ENCODE measurements around the gene ATXN7.

- TF ChIP-seq CTCF (conservative IDR thresholded peaks at IDR 0.05 in 1 of 2, IDR thresholded peaks at IDR 0.05 in 1 of 2; ENCODE audit: low read depth in 1 of 2, low read length in 2 of 2) (no peak), EZH2 (IDR thresholded peaks at IDR 0.05; ENCODE audit: low read length, missing control alignments) (no peak)
These were observed 45.8 kb downstream of the ATXN7 start for GRCh38 chr3:63909431-63909830.

Measured in fibroblast of lung (primary cell).